Osteocyte (in vitro differentiated cells): ENCODE results near the gene IL1R2. TPM values are rescaled to one million over a fixed set of nuclear protein-coding genes. Genes with fewer than 3 reads are reported as not detected.

Experiments used
- DNase-seq: peaks from one replicate; pipeline ENCODE4 v3.0.0; 2021; ENCODE audit warnings: mixed read lengths; ENCODE audit not compliant: unreplicated experiment; ENCODE audit errors: extremely low spot score
- H3K27ac Mint-ChIP-seq: one replicate; pipeline ENCODE4 v1.8.0; 2021; ENCODE audit warnings: mild to moderate bottlenecking, mixed read lengths; ENCODE audit not compliant: unreplicated experiment
- H3K27me3 Mint-ChIP-seq: one replicate; pipeline ENCODE4 v1.8.0; 2021; ENCODE audit warnings: mixed read lengths; ENCODE audit not compliant: unreplicated experiment
- H3K36me3 Mint-ChIP-seq: one replicate; pipeline ENCODE4 v1.8.0; 2021; ENCODE audit warnings: mixed read lengths; ENCODE audit not compliant: unreplicated experiment
- H3K4me1 Mint-ChIP-seq: one replicate; pipeline ENCODE4 v1.8.0; 2021; ENCODE audit warnings: mixed read lengths; ENCODE audit not compliant: unreplicated experiment
- H3K4me3 Mint-ChIP-seq: one replicate; pipeline ENCODE4 v1.8.0; 2021; ENCODE audit warnings: mild to moderate bottlenecking, moderate library complexity, mixed read lengths; ENCODE audit not compliant: unreplicated experiment
- H3K9me3 Mint-ChIP-seq: one replicate; pipeline ENCODE4 v1.8.0; 2021; ENCODE audit warnings: mixed read lengths; ENCODE audit not compliant: unreplicated experiment
- total RNA-seq: library from RNA; stranded (reverse); gene quantifications from 2 replicates; pipeline ENCODE4 v1.2.1, GENCODE V29; 2021
- TF ChIP-seq, protein P1 (sequence below): fragments of 200-600 bp; sonication (generic); IDR thresholded peaks from 2 replicates; pipeline ENCODE4 v1.5.0; 2021; ENCODE audit warnings: antibody characterized with exemption, mild to moderate bottlenecking, moderate library complexity

Gene IL1R2
- total RNA-seq, 1 donor from 2014 or later = not detected

- no peak overlapping the region for H3K4me3 Mint-ChIP-seq
- H3K27me3 Mint-ChIP-seq = peaks cover 2% of the 10 kb centered on the region
- TF ChIP-seq, protein P1, sequence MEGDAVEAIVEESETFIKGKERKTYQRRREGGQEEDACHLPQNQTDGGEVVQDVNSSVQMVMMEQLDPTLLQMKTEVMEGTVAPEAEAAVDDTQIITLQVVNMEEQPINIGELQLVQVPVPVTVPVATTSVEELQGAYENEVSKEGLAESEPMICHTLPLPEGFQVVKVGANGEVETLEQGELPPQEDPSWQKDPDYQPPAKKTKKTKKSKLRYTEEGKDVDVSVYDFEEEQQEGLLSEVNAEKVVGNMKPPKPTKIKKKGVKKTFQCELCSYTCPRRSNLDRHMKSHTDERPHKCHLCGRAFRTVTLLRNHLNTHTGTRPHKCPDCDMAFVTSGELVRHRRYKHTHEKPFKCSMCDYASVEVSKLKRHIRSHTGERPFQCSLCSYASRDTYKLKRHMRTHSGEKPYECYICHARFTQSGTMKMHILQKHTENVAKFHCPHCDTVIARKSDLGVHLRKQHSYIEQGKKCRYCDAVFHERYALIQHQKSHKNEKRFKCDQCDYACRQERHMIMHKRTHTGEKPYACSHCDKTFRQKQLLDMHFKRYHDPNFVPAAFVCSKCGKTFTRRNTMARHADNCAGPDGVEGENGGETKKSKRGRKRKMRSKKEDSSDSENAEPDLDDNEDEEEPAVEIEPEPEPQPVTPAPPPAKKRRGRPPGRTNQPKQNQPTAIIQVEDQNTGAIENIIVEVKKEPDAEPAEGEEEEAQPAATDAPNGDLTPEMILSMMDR = no peak
- no peak overlapping the region for H3K27ac Mint-ChIP-seq
- DNase-seq = no peak
- H3K9me3 Mint-ChIP-seq = peaks cover 4% of the 10 kb centered on the region
- no peaks in the 10 kb centered on the region for H3K4me1 Mint-ChIP-seq
- peaks cover 1% of the 10 kb centered on the region for H3K36me3 Mint-ChIP-seq
These were observed 22.2 kb downstream of the IL1R2 start for GRCh38 chr2:102014041-102014345.

DNA sequence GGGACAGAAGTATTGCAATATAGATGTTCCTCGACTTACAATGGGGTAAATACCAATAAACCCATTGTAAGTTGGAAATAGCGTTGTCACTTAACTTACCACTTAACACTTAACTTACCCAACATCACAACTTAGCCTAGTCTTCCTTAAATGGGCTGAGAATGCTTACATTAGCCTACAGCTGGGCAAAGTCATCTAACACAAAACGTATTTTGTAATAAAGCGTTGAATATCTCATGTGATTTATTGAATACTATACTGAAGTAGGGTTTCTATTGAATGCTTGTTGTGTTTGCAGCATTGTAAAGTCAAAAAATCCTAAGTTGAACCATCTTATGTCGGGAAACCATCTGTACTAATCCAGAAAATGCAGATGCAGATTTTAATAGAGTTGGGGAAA is 23.6 kb downstream of the IL1R2 start:
- TF ChIP-seq, protein P1 = no peak
- Mint-ChIP-seq H3K36me3 (peaks cover 1% of the 10 kb centered on the region), H3K27ac (no peak overlapping the region), H3K4me3 (no peak overlapping the region), H3K9me3 (peaks cover 4% of the 10 kb centered on the region), H3K4me1 (peaks cover 2% of the 10 kb centered on the region), H3K27me3 (peaks cover 2% of the 10 kb centered on the region)
- DNase-seq = no peak

DNA sequence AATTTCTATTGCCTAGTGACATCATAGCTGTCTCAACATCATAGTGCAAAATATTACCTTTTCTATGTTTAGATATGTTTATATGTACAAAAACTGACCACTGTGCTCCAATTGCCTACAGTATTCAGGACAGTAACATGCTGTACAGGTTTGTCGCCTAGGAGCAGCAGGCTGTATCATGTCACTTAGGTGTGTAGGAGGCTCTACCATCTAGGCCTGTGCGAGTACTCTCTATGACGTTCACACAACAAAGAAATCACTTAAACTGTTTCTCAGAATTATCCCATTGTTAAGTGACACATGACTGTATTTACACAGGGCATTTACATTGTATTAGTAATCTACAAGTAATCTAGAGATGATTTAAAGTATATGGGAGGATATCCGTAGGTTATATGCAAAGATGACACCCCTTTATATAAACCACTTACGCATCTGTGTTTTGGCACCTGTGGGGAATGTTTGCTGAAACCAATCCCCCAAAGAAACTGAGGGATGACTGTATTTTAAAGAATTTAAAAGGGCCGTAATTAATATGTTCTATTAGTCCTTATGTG is 24.7 kb downstream of the IL1R2 start:
- TF ChIP-seq, protein P1 = no peak
- Mint-ChIP-seq H3K9me3 (peaks cover 4% of the 10 kb centered on the region), H3K4me1 (peaks cover 9% of the 10 kb centered on the region), H3K4me3 (no peak overlapping the region), H3K36me3 (peaks cover 1% of the 10 kb centered on the region), H3K27ac (no peak overlapping the region), H3K27me3 (no peaks in the 10 kb centered on the region)
- DNase-seq = no peak

DNA sequence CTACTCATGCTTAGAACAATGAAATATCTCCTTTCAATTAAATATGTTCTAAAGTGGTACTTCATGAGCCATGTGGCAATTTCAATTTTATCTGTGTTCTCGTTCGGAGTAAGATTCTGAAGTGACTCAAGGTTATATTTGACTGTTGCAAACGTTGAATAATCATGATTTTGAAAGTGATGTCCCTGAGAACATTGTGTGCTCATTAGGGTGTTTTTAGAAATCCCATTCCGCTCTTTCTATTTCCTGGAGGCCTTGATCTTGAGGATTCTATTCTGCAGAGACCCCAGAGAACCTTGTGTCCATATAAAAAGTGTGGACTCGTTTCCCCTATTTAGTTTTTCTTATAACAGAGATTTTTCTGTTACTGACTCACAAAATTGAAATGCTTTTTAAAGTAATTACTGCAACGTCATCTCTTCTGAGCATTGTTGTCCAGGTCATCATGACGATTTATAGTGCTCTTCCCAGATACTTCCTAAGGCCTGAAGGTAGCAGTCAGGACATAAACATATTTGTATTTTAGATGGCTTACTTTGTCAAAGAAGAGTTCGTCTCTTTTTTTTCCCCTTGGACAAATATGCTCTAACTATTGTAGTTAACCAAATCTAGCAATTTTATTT is 27.2 kb downstream of the IL1R2 start:
- DNase-seq = no peak
- TF ChIP-seq, protein P1 = no peak
- H3K4me3 Mint-ChIP-seq = no peak overlapping the region
- peaks cover 22% of the 10 kb centered on the region for H3K4me1 Mint-ChIP-seq
- H3K9me3 Mint-ChIP-seq = no peaks in the 10 kb centered on the region
- H3K36me3 Mint-ChIP-seq = no peaks in the 10 kb centered on the region
- no peak overlapping the region for H3K27ac Mint-ChIP-seq
- H3K27me3 Mint-ChIP-seq = no peaks in the 10 kb centered on the region

DNA sequence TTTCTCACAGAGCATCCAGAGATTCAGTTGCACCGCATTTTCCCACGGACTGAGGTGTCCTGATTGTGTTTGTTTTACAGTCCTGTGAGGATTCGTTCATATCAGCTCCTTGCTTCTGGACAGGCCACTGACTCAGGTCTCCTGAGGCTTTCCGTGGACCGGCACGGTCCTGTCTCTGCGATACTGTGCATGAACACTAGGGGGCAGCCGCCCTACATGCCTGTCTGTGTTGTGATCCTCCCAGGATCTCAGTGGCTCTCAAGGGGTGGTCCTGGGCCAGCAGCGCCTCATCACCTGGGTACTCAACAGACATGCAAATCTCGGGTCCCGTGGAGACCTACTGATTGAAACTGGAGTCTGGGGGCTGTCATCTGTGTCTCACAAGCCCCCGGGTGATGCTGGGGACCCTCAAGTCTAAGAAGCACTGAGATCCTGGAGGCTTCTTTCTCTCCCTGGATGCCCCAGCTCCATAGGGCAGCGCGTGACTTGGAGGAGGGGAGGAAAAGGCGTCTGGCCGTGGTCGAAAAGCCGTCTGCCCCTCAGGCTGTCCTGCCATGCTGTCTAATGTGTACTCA is 28.9 kb downstream of the IL1R2 start:
- H3K27ac Mint-ChIP-seq = no peak overlapping the region
- TF ChIP-seq, protein P1 = peak; percentile 99
- peak; percentile 95 for DNase-seq
- H3K4me3 Mint-ChIP-seq = no peak overlapping the region
- peaks cover 40% of the 10 kb centered on the region for H3K4me1 Mint-ChIP-seq
- no peaks in the 10 kb centered on the region for H3K9me3 Mint-ChIP-seq
- no peaks in the 10 kb centered on the region for H3K36me3 Mint-ChIP-seq
- no peaks in the 10 kb centered on the region for H3K27me3 Mint-ChIP-seq
